ENCODE measurements around the gene ABCD1.
"Not testable (repeated sequence)": the region's sequence is repeated elsewhere in the genome, so short reads cannot be mapped to it uniquely, and the experiment has no call there.

ABCD1 gene

GRCh38 chrX:153746359-153746758 lies 21.7 kb downstream of the ABCD1 start:
- no peak overlapping the region for H3K4me3 ChIP-seq
- no peak overlapping the region for H3K27ac ChIP-seq
- intact Hi-C loops (cut with DNase I; ENCODE audit: low total_unique reads): no loop called here
- no peak for DNase-seq
- H3K9me3 ChIP-seq: no peaks in the 10 kb centered on the region
- H3K4me1 ChIP-seq: peaks cover 0 to 16% (median 1%) of the 10 kb centered on the region in 4 donors
- no peak for TF ChIP-seq CTCF (IDR thresholded peaks at IDR 0.05)
- no peaks in the 10 kb centered on the region for H3K36me3 ChIP-seq
- no peaks in the 10 kb centered on the region for H3K27me3 ChIP-seq

GRCh38 chrX:153746991-153747390 lies 22.3 kb downstream of the ABCD1 start:
- H3K9me3 ChIP-seq; intact Hi-C loops (cut with DNase I; ENCODE audit: low total_unique reads); H3K4me3 ChIP-seq; H3K36me3 ChIP-seq; H3K27ac ChIP-seq; DNase-seq; H3K27me3 ChIP-seq: not testable (repeated sequence)
- peaks cover 0 to 16% (median 1%) of the 10 kb centered on the region in 4 donors for H3K4me1 ChIP-seq

GRCh38 chrX:153749017-153749416 lies 24.4 kb downstream of the ABCD1 start:
- H3K9me3 ChIP-seq; H3K4me1 ChIP-seq; intact Hi-C loops (cut with DNase I; ENCODE audit: low total_unique reads); H3K36me3 ChIP-seq; DNase-seq; H3K27me3 ChIP-seq; H3K27ac ChIP-seq; H3K4me3 ChIP-seq: not testable (repeated sequence)

- no peak for DNase-seq
- Histone ChIP-seq H3K4me1 (peaks cover 0 to 2% (median 0%) of the 10 kb centered on the region in 4 donors), H3K9me3 (no peaks in the 10 kb centered on the region), H3K27me3 (no peaks in the 10 kb centered on the region), H3K4me3 (no peak overlapping the region), H3K27ac (no peak overlapping the region), H3K36me3 (no peaks in the 10 kb centered on the region)
- no peak for TF ChIP-seq CTCF (IDR thresholded peaks at IDR 0.05)
- intact Hi-C loops (cut with DNase I; ENCODE audit: low total_unique reads): no loop called here
These were observed 25.6 kb downstream of the ABCD1 start for GRCh38 chrX:153750127-153750774.

- no peaks in the 10 kb centered on the region for H3K36me3 ChIP-seq
- no peak overlapping the region for H3K27ac ChIP-seq
- no peaks in the 10 kb centered on the region for H3K4me1 ChIP-seq
- no peaks in the 10 kb centered on the region for H3K27me3 ChIP-seq
- H3K4me3 ChIP-seq: no peak overlapping the region
- TF ChIP-seq CTCF (IDR thresholded peaks at IDR 0.05): no peak
- no peak for DNase-seq
- H3K9me3 ChIP-seq: peaks cover 0 to 6% (median 0%) of the 10 kb centered on the region in 3 donors
- intact Hi-C loops (cut with DNase I; ENCODE audit: low total_unique reads): no loop called here
These were observed 30.5 kb downstream of the ABCD1 start for GRCh38 chrX:153755136-153755535.

GRCh38 chrX:153761863-153762262 lies 37.2 kb downstream of the ABCD1 start:
- Histone ChIP-seq H3K9me3 (no peaks in the 10 kb centered on the region), H3K27ac (no peak overlapping the region), H3K4me1 (peaks cover 0 to 22% (median 5%) of the 10 kb centered on the region in 4 donors), H3K4me3 (no peak overlapping the region), H3K36me3 (no peaks in the 10 kb centered on the region), H3K27me3 (no peaks in the 10 kb centered on the region)
- no peak for TF ChIP-seq CTCF (IDR thresholded peaks at IDR 0.05)
- intact Hi-C loops (cut with DNase I; ENCODE audit: low total_unique reads): no loop called here
- peak in 1 of 2 donors; percentile 31 for DNase-seq
